Duodenal mucosa (tissue), 2 donors: ENCODE data around the gene ICA1.

Experiments used
- H3K27ac ChIP-seq: one replicate; pipeline ENCODE4 v1.7.0; 2013; ENCODE audit warnings: low read depth, low read length
- H3K27me3 ChIP-seq, 2 donors: one replicate each; pipeline ENCODE4 v1.7.0; 2013; ENCODE audit warnings: low read length in 2 of 2, control low read depth in 1 of 2; ENCODE audit not compliant: insufficient read depth in 2 of 2, control insufficient read depth in 1 of 2
- H3K36me3 ChIP-seq, 2 donors: one replicate each; pipeline ENCODE4 v1.7.0; 2013; ENCODE audit warnings: low read length in 2 of 2, control low read depth in 1 of 2; ENCODE audit not compliant: insufficient read depth in 2 of 2, control insufficient read depth in 1 of 2
- H3K4me1 ChIP-seq, 2 donors: one replicate each; pipeline ENCODE4 v1.7.0; 2013; ENCODE audit warnings: low read length in 2 of 2, control low read depth in 1 of 2; ENCODE audit not compliant: insufficient read depth in 2 of 2, control insufficient read depth in 1 of 2
- H3K4me3 ChIP-seq, 2 donors: one replicate each; pipeline ENCODE4 v1.7.0; 2013; ENCODE audit warnings: low read length in 2 of 2, low read depth in 1 of 2
- H3K9ac ChIP-seq, 2 donors: one replicate each; pipeline ENCODE4 v1.7.0; 2013; ENCODE audit warnings: low read length in 2 of 2, low read depth in 1 of 2
- H3K9me3 ChIP-seq, 2 donors: one replicate each; pipeline ENCODE4 v1.7.0; 2013; ENCODE audit warnings: low read length in 2 of 2, control low read depth in 1 of 2; ENCODE audit not compliant: control insufficient read depth in 1 of 2

ICA1 gene

GRCh38 chr7:8271960-8272359, 10.0 kb upstream of the ICA1 start:
- Histone ChIP-seq H3K4me3 (no peak overlapping the region), H3K9ac (no peak overlapping the region), H3K9me3 (no peaks in the 10 kb centered on the region), H3K4me1 (no peaks in the 10 kb centered on the region), H3K27ac (no peak overlapping the region), H3K36me3 (no peaks in the 10 kb centered on the region), H3K27me3 (no peaks in the 10 kb centered on the region)

GRCh38 chr7:8263048-8263447, 1.1 kb upstream of the ICA1 start:
- H3K27ac ChIP-seq, result no peak overlapping the region
- H3K9ac ChIP-seq, result peak overlapping the region in 1 of 2 donors; percentile 89
- H3K27me3 ChIP-seq, result no peaks in the 10 kb centered on the region
- peaks cover 0 to 4% of the 10 kb centered on the region in 2 donors for H3K9me3 ChIP-seq
- peak overlapping the region; percentile 84 to 86 for H3K4me3 ChIP-seq
- H3K36me3 ChIP-seq, result no peaks in the 10 kb centered on the region
- peaks cover 0 to 11% of the 10 kb centered on the region in 2 donors for H3K4me1 ChIP-seq

GRCh38 chr7:8260871-8261694, 884 bp downstream of the ICA1 start:
- peak overlapping the region; percentile 11 for H3K27ac ChIP-seq
- peak overlapping the region; percentile 84 to 86 for H3K4me3 ChIP-seq
- H3K4me1 ChIP-seq, result peaks cover 0 to 11% of the 10 kb centered on the region in 2 donors
- H3K36me3 ChIP-seq, result no peaks in the 10 kb centered on the region
- peak overlapping the region; percentile 75 to 89 for H3K9ac ChIP-seq
- peaks cover 0 to 4% of the 10 kb centered on the region in 2 donors for H3K9me3 ChIP-seq
- H3K27me3 ChIP-seq, result no peaks in the 10 kb centered on the region

GRCh38 chr7:8259586-8260222, 2.3 kb downstream of the ICA1 start:
- peaks cover 0 to 11% of the 10 kb centered on the region in 2 donors for H3K4me1 ChIP-seq
- H3K36me3 ChIP-seq, result no peaks in the 10 kb centered on the region
- H3K27ac ChIP-seq, result no peak overlapping the region
- no peak overlapping the region for H3K9ac ChIP-seq
- no peaks in the 10 kb centered on the region for H3K27me3 ChIP-seq
- peaks cover 0 to under 1% of the 10 kb centered on the region in 2 donors for H3K9me3 ChIP-seq
- H3K4me3 ChIP-seq, result no peak overlapping the region

GRCh38 chr7:8258734-8259133, 3.2 kb downstream of the ICA1 start:
- H3K4me3 ChIP-seq, result no peak overlapping the region
- H3K4me1 ChIP-seq, result peaks cover 0 to 11% of the 10 kb centered on the region in 2 donors
- H3K9me3 ChIP-seq, result no peaks in the 10 kb centered on the region
- H3K36me3 ChIP-seq, result no peaks in the 10 kb centered on the region
- H3K27me3 ChIP-seq, result no peaks in the 10 kb centered on the region
- H3K27ac ChIP-seq, result no peak overlapping the region
- no peak overlapping the region for H3K9ac ChIP-seq

- Histone ChIP-seq H3K4me1 (peaks cover 0 to 10% of the 10 kb centered on the region in 2 donors), H3K36me3 (no peaks in the 10 kb centered on the region), H3K9ac (no peak overlapping the region), H3K27ac (no peak overlapping the region), H3K9me3 (no peaks in the 10 kb centered on the region), H3K27me3 (no peaks in the 10 kb centered on the region), H3K4me3 (no peak overlapping the region)
Measured at GRCh38 chr7:8258166-8258565, 3.8 kb downstream of the ICA1 start.

- no peak overlapping the region for H3K9ac ChIP-seq
- H3K27ac ChIP-seq, result no peak overlapping the region
- no peaks in the 10 kb centered on the region for H3K9me3 ChIP-seq
- peaks cover 0 to 7% of the 10 kb centered on the region in 2 donors for H3K4me1 ChIP-seq
- H3K27me3 ChIP-seq, result no peaks in the 10 kb centered on the region
- no peaks in the 10 kb centered on the region for H3K36me3 ChIP-seq
- no peak overlapping the region for H3K4me3 ChIP-seq
Measured at GRCh38 chr7:8255680-8256655, 6.0 kb downstream of the ICA1 start.

- Histone ChIP-seq H3K4me1 (peaks cover 0 to 4% of the 10 kb centered on the region in 2 donors), H3K36me3 (no peaks in the 10 kb centered on the region), H3K9ac (no peak overlapping the region), H3K27ac (no peak overlapping the region), H3K9me3 (no peaks in the 10 kb centered on the region), H3K27me3 (no peaks in the 10 kb centered on the region), H3K4me3 (no peak overlapping the region)
Measured at GRCh38 chr7:8254667-8255066, 7.3 kb downstream of the ICA1 start.

GRCh38 chr7:8254215-8254614, 7.8 kb downstream of the ICA1 start:
- H3K9ac ChIP-seq, result no peak overlapping the region
- no peak overlapping the region for H3K27ac ChIP-seq
- H3K4me1 ChIP-seq, result no peaks in the 10 kb centered on the region
- no peak overlapping the region for H3K4me3 ChIP-seq
- H3K9me3 ChIP-seq, result no peaks in the 10 kb centered on the region
- H3K36me3 ChIP-seq, result no peaks in the 10 kb centered on the region
- H3K27me3 ChIP-seq, result no peaks in the 10 kb centered on the region
